Neural cell (in vitro differentiated cells): ENCODE measurements around the gene OBI1.

Experiments used
- CTCF ChIP-seq: fragments of 450-650 bp; IDR thresholded peaks from 2 replicates; pipeline ENCODE4 v1.5.1; 2014; ENCODE audit warnings: antibody characterized with exemption, mild to moderate bottlenecking, moderate library complexity; ENCODE audit not compliant: poor library complexity, severe bottlenecking
- EP300 ChIP-seq: fragments of 450-650 bp; conservative IDR thresholded peaks from 2 replicates; pipeline ENCODE4 v1.6.1; 2014; ENCODE audit warnings: antibody characterized with exemption, mild to moderate bottlenecking, moderate library complexity; ENCODE audit not compliant: poor library complexity, severe bottlenecking
- EZH2 ChIP-seq: fragments of 200-600, 300-800 bp; shearing (Covaris generic), sonication (generic); IDR thresholded peaks from 2 replicates; pipeline ENCODE4 v1.6.1; 2014; ENCODE audit warnings: antibody characterized with exemption, low read length, borderline replicate concordance, mild to moderate bottlenecking; ENCODE audit not compliant: insufficient read depth, poor library complexity, severe bottlenecking
- MXI1 ChIP-seq: fragments of 450-650 bp; conservative IDR thresholded peaks from 2 replicates; pipeline ENCODE4 v1.6.1; 2014; ENCODE audit warnings: antibody characterized with exemption, mild to moderate bottlenecking; ENCODE audit not compliant: poor library complexity, severe bottlenecking
- POLR2AphosphoS5 ChIP-seq: IDR thresholded peaks from 2 replicates; pipeline ENCODE4 v1.6.1; 2012
- RAD21 ChIP-seq: fragments of 450-650 bp; conservative IDR thresholded peaks from 2 replicates; pipeline ENCODE4 v1.6.1; 2014; ENCODE audit warnings: antibody characterized with exemption, mild to moderate bottlenecking, moderate library complexity
- REST ChIP-seq: IDR thresholded peaks from 2 replicates; pipeline ENCODE4 v1.6.1; 2012; ENCODE audit warnings: borderline replicate concordance
- SMC3 ChIP-seq: fragments of 450-650 bp; conservative IDR thresholded peaks from 2 replicates; pipeline ENCODE4 v1.6.1; 2014; ENCODE audit warnings: antibody characterized with exemption, mild to moderate bottlenecking, moderate library complexity; ENCODE audit not compliant: poor library complexity
- TAF1 ChIP-seq: IDR thresholded peaks from 2 replicates; pipeline ENCODE4 v1.6.1; 2012; ENCODE audit warnings: low read depth

GRCh38 chr13:78600280-78600883 lies 58.6 kb downstream of the OBI1 start:
- TF ChIP-seq CTCF (no peak), EZH2 (no peak), RAD21 (no peak), POLR2AphosphoS5 (no peak), REST (no peak), SMC3 (no peak), EP300 (no peak), TAF1 (no peak), MXI1 (no peak)
